HFF-Myc (cell line): ENCODE results near the gene MRPS24.
"Not testable (repeated sequence)": the region's sequence is repeated elsewhere in the genome, so short reads cannot be mapped to it uniquely, and the experiment has no call there.

ENCODE experiments used
- DNase-seq: peaks from one replicate; pipeline ENCODE4 v3.0.0-alpha.2; 2011; ENCODE audit warnings: low read depth; ENCODE audit errors: extremely low read depth
- H3K4me3 ChIP-seq: replicated peaks from 2 replicates; pipeline ENCODE4 v1.5.1; 2011; ENCODE audit warnings: low read depth, mild to moderate bottlenecking, control low read depth, low read length
- TF ChIP-seq, protein P1 (sequence below): IDR thresholded peaks from 2 replicates; pipeline ENCODE4 v1.5.1; 2012; ENCODE audit warnings: mild to moderate bottlenecking, low read depth, low read length, control low read depth; ENCODE audit errors: missing control alignments

The MRPS24 gene

DNA sequence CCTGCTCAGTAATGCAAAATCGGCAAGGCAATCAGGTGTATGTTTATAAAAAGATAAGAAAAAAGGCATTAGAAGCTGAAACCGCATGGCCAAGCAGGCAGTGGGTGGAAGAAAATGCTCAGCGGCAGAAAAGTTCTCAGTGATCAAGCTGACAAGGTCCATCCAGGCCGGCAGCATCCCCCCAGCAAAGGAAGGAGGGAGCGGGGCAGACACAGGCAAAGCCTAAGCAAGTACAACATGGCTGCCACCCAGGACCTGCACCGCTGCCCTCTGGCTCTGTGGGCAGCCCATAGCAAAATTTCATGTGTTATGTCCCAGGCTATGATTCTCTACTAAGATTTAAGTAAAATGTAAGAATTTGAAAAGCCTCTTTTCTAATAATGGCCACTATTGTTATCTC, 45.4 kb downstream of the MRPS24 start:
- H3K4me3 ChIP-seq = no peak overlapping the region
- no peak for DNase-seq
- TF ChIP-seq, protein P1, sequence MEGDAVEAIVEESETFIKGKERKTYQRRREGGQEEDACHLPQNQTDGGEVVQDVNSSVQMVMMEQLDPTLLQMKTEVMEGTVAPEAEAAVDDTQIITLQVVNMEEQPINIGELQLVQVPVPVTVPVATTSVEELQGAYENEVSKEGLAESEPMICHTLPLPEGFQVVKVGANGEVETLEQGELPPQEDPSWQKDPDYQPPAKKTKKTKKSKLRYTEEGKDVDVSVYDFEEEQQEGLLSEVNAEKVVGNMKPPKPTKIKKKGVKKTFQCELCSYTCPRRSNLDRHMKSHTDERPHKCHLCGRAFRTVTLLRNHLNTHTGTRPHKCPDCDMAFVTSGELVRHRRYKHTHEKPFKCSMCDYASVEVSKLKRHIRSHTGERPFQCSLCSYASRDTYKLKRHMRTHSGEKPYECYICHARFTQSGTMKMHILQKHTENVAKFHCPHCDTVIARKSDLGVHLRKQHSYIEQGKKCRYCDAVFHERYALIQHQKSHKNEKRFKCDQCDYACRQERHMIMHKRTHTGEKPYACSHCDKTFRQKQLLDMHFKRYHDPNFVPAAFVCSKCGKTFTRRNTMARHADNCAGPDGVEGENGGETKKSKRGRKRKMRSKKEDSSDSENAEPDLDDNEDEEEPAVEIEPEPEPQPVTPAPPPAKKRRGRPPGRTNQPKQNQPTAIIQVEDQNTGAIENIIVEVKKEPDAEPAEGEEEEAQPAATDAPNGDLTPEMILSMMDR = no peak

DNA sequence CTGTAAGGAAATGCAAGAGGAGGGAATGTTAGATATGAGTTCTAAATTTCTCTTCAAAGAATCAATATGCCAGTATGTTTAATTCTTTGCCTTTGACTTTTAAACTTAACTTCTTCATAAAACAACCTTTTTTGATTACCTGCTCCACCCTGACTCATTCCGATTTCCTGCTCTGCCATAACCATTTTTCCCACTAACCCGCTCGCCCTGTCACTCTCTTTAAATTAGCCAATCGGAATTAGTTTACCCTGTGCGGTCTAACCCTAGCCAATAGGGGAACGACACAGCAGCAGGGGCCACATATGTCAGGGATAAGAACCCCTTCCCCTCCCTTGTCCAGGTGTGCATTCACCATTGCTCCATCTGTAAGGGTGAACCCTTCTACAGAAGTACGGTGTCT, 45.9 kb downstream of the MRPS24 start:
- not testable (repeated sequence) for H3K4me3 ChIP-seq, DNase-seq
